Activated CD4-positive, alpha-beta T cell treated with anti-CD3 and anti-CD28 coated beads, Interleukin-10, Interleukin-2, amounts not matched to agents 100 ng/mL and 50 ng/mL, durations not matched to agents 16 hours and 8 hours (primary cell): Measurements from ENCODE around the gene RABEP1.
A peak's percentile ranks its signal among the peaks of the same experiment; 100 is the strongest.
"Not testable (repeated sequence)": the region's sequence is repeated elsewhere in the genome, so short reads cannot be mapped to it uniquely, and the experiment has no call there.

Source experiments
- DNase-seq: peaks from one replicate; pipeline ENCODE4 v3.0.0-alpha.2; 2020

RABEP1 gene

GRCh38 chr17:5281814-5282641 lies at the start of gene RABEP1:
Gene RABEP1, plus strand, starts transcription at chr17:5282284. Its CDS starts 203 bp downstream, at chr17:5282487.
- DNase-seq = peak; percentile 96

- DNase-seq = not testable (repeated sequence)
These were observed 48.6 kb upstream of the RABEP1 start for GRCh38 chr17:5233492-5233891.

GRCh38 chr17:5234645-5235576 lies 47.2 kb upstream of the RABEP1 start, which contains the start of gene SCIMP:
Gene SCIMP, minus strand, starts transcription at chr17:5234860. Its CDS starts 105 bp downstream, at chr17:5234755.
- no peak for DNase-seq

- no peak for DNase-seq
These were observed 45.0 kb upstream of the RABEP1 start for GRCh38 chr17:5236938-5237540.

- peak; percentile 64 for DNase-seq
These were observed 44.5 kb upstream of the RABEP1 start for GRCh38 chr17:5237541-5238016.

GRCh38 chr17:5238333-5238732 lies 43.8 kb upstream of the RABEP1 start:
- DNase-seq = no peak

GRCh38 chr17:5239769-5240168 lies 42.3 kb upstream of the RABEP1 start:
- DNase-seq = not testable (repeated sequence)

- no peak for DNase-seq
These were observed 40.0 kb upstream of the RABEP1 start for GRCh38 chr17:5241861-5242671.

- DNase-seq = no peak
These were observed 34.5 kb upstream of the RABEP1 start for GRCh38 chr17:5247621-5248020.

- no peak for DNase-seq
These were observed 33.1 kb upstream of the RABEP1 start for GRCh38 chr17:5248821-5249479.

- DNase-seq = peak; percentile 78
These were observed 32.5 kb upstream of the RABEP1 start for GRCh38 chr17:5249615-5250014.

GRCh38 chr17:5254414-5254813 lies 27.7 kb upstream of the RABEP1 start:
- DNase-seq = no peak

- no peak for DNase-seq
These were observed 27.1 kb upstream of the RABEP1 start for GRCh38 chr17:5254903-5255521.

- no peak for DNase-seq
These were observed 25.0 kb upstream of the RABEP1 start for GRCh38 chr17:5257124-5257523.

GRCh38 chr17:5260542-5260941 lies 21.5 kb upstream of the RABEP1 start:
- DNase-seq = no peak

- no peak for DNase-seq
These were observed 19.6 kb upstream of the RABEP1 start for GRCh38 chr17:5262416-5262991.

GRCh38 chr17:5263441-5263840 lies 18.6 kb upstream of the RABEP1 start:
- no peak for DNase-seq

GRCh38 chr17:5264893-5265292 lies 17.2 kb upstream of the RABEP1 start:
- DNase-seq = no peak

- DNase-seq = no peak
These were observed 12.7 kb upstream of the RABEP1 start for GRCh38 chr17:5269241-5269960.

- peak; percentile 21 for DNase-seq
These were observed 9.8 kb upstream of the RABEP1 start for GRCh38 chr17:5272322-5272721.
